HL-60 (cell line): Measurements from ENCODE around the gene MICALL2.

Experiments
- TF ChIP-seq, protein P1 (sequence below): IDR thresholded peaks from one replicate; pipeline ENCODE4 v1.5.1; 2011; ENCODE audit warnings: low read length, control low read depth, inconsistent platforms; ENCODE audit not compliant: insufficient read depth
- TF ChIP-seq, protein P2 (sequence below): IDR thresholded peaks from 2 replicates; pipeline ENCODE4 v1.6.1; 2012; ENCODE audit warnings: low read depth; ENCODE audit not compliant: insufficient replicate concordance

DNA sequence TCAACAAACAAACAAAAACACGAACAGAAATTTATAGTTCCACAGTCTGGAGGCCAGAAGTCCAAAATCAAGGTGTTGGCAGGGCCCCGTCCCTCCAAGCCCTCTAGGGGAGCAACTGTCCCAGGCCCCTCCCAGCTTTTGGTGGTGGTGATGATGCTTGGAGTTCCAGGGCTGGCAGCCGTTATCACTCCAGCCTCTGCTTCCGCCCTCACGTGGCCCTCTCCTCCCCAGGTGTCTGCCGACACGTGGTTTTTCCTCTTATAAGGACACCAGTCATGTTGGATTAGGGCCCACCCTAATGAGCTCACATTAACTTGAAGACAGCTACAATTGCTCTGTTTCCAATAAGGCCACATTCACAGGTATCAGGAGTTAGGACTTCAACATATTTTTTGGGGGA lies 49.7 kb downstream of the MICALL2 start:
- TF ChIP-seq, protein P1, sequence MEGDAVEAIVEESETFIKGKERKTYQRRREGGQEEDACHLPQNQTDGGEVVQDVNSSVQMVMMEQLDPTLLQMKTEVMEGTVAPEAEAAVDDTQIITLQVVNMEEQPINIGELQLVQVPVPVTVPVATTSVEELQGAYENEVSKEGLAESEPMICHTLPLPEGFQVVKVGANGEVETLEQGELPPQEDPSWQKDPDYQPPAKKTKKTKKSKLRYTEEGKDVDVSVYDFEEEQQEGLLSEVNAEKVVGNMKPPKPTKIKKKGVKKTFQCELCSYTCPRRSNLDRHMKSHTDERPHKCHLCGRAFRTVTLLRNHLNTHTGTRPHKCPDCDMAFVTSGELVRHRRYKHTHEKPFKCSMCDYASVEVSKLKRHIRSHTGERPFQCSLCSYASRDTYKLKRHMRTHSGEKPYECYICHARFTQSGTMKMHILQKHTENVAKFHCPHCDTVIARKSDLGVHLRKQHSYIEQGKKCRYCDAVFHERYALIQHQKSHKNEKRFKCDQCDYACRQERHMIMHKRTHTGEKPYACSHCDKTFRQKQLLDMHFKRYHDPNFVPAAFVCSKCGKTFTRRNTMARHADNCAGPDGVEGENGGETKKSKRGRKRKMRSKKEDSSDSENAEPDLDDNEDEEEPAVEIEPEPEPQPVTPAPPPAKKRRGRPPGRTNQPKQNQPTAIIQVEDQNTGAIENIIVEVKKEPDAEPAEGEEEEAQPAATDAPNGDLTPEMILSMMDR: no peak
- TF ChIP-seq, protein P2, sequence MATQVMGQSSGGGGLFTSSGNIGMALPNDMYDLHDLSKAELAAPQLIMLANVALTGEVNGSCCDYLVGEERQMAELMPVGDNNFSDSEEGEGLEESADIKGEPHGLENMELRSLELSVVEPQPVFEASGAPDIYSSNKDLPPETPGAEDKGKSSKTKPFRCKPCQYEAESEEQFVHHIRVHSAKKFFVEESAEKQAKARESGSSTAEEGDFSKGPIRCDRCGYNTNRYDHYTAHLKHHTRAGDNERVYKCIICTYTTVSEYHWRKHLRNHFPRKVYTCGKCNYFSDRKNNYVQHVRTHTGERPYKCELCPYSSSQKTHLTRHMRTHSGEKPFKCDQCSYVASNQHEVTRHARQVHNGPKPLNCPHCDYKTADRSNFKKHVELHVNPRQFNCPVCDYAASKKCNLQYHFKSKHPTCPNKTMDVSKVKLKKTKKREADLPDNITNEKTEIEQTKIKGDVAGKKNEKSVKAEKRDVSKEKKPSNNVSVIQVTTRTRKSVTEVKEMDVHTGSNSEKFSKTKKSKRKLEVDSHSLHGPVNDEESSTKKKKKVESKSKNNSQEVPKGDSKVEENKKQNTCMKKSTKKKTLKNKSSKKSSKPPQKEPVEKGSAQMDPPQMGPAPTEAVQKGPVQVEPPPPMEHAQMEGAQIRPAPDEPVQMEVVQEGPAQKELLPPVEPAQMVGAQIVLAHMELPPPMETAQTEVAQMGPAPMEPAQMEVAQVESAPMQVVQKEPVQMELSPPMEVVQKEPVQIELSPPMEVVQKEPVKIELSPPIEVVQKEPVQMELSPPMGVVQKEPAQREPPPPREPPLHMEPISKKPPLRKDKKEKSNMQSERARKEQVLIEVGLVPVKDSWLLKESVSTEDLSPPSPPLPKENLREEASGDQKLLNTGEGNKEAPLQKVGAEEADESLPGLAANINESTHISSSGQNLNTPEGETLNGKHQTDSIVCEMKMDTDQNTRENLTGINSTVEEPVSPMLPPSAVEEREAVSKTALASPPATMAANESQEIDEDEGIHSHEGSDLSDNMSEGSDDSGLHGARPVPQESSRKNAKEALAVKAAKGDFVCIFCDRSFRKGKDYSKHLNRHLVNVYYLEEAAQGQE: no peak
